HepG2 (cell line): ENCODE results near the gene SLC5A10. TPM values are rescaled to one million over a fixed set of nuclear protein-coding genes. Genes with fewer than 3 reads are reported as not detected.

Source experiments
- ATAC-seq: fragments of 200-7000 bp; cut with Tn5 transposase; 3 replicates; pipeline ENCODE4 v1.9.1; 2020; ENCODE audit warnings: mild to moderate bottlenecking, moderate library complexity
- BruUV-seq: library from RNA; stranded (reverse); fragments of 400-500 nt; replicated peaks from 2 replicates; lab custom pipeline; 2021; lab: Mats Ljungman, UMichigan
- CTCF ChIA-PET: fragments of 300-600 bp; formaldehyde crosslinking; extraction: SDS; loops from one replicate; lab custom pipeline; 2021; ENCODE audit warnings: low total read pairs, inconsistent platforms, low intra/inter-chr PET ratio; lab: Yijun Ruan, JAX
- POLR2A ChIA-PET: fragments of 350-600 bp; sonication (Branson Sonifier 250); formaldehyde crosslinking; loops from one replicate; lab custom pipeline; 2020; ENCODE audit warnings: antibody characterized with exemption, inconsistent platforms; lab: Yijun Ruan, JAX
- DNase-seq: peaks from one replicate; pipeline ENCODE4 v3.0.0-alpha.2; 2015; ENCODE audit warnings: low spot score
- FAIRE-seq: peaks from 3 replicates; lab custom pipeline; 2011; peaks lifted over from hg19 to GRCh38; lab: Jason Lieb, UNC
- H2AFZ ChIP-seq: one replicate; pipeline ENCODE4 v1.6.1; 2011; ENCODE audit warnings: low read length, inconsistent platforms
- H3K27ac ChIP-seq: fragments of 300-600 bp; 3 replicates; pipeline ENCODE4 v1.8.0; 2011; ENCODE audit warnings: mixed run types, mild to moderate bottlenecking, mixed read lengths, low read length, inconsistent platforms; ENCODE audit not compliant: insufficient read depth; ENCODE audit errors: extremely low read length
- H3K27me3 ChIP-seq, 2 experiments: fragments of 200-600 bp in 1 of 2; 2 replicates in 1 of 2; 3 replicates in 1 of 2; pipeline versions ENCODE4 v1.6.0 to v1.8.0; 2011; ENCODE audit warnings: low read length in 2 of 2, mild to moderate bottlenecking in 2 of 2, moderate library complexity in 2 of 2, inconsistent platforms in 1 of 2; ENCODE audit not compliant: insufficient read depth in 2 of 2, control insufficient read depth in 1 of 2
- H3K36me3 ChIP-seq, 2 experiments: fragments of 200-600 bp in 1 of 2; replicated peaks in 1 of 2; 2 replicates in 1 of 2; 3 replicates in 1 of 2; pipeline versions ENCODE4 v1.5.1 to v1.8.0; 2011; ENCODE audit warnings: low read length in 2 of 2, inconsistent platforms in 1 of 2; ENCODE audit not compliant: insufficient read depth in 2 of 2, control insufficient read depth in 1 of 2
- H3K4me1 ChIP-seq: 2 replicates; pipeline ENCODE4 v1.5.1; 2012; ENCODE audit warnings: low read length, inconsistent platforms; ENCODE audit not compliant: insufficient read depth
- H3K4me2 ChIP-seq: 2 replicates; pipeline ENCODE4 v1.6.0; 2011; ENCODE audit warnings: low read depth, low read length, inconsistent platforms
- H3K4me3 ChIP-seq, 3 experiments: fragments of 200-600 bp in 1 of 3; sonication (generic), shearing (Covaris generic) in 1 of 3; replicated peaks in 1 of 3; 2 replicates each; pipeline ENCODE4 v1.5.1; 2011 to 2016; ENCODE audit warnings: low read length in 3 of 3, inconsistent platforms in 2 of 3, low read depth in 2 of 3, mild to moderate bottlenecking in 2 of 3, control low read depth in 1 of 3, mixed read lengths in 1 of 3; ENCODE audit not compliant: insufficient read depth in 1 of 3
- H3K79me2 ChIP-seq: one replicate; pipeline ENCODE4 v1.6.1; 2011; ENCODE audit warnings: low read length, inconsistent platforms; ENCODE audit not compliant: insufficient read depth
- H3K9ac ChIP-seq: 2 replicates; pipeline ENCODE4 v1.6.0; 2011; ENCODE audit warnings: mild to moderate bottlenecking, low read depth, low read length, inconsistent platforms; ENCODE audit not compliant: insufficient read depth
- H3K9me3 ChIP-seq: 2 replicates; pipeline ENCODE4 v1.5.1; 2012; ENCODE audit warnings: mild to moderate bottlenecking, low read length
- H4K20me1 ChIP-seq: 2 replicates; pipeline ENCODE4 v1.6.0; 2011; ENCODE audit warnings: inconsistent platforms, mild to moderate bottlenecking, low read length, moderate library complexity; ENCODE audit not compliant: insufficient read depth
- AKNA ChIP-seq: sonication (generic); formaldehyde crosslinking; IDR thresholded peaks from 2 replicates; pipeline ENCODE4 v1.4.0; 2020; ENCODE audit warnings: missing genetic modification reagents, borderline replicate concordance
- BRD4 ChIP-seq: sonication (generic); formaldehyde crosslinking; IDR thresholded peaks from 2 replicates; pipeline ENCODE4 v1.4.0; 2020; ENCODE audit warnings: missing genetic modification reagents
- CAMTA2 ChIP-seq: sonication (generic); formaldehyde crosslinking; IDR thresholded peaks from 2 replicates; pipeline ENCODE4 v1.4.0; 2020; ENCODE audit warnings: mild to moderate bottlenecking, missing genetic modification reagents, borderline replicate concordance
- HMG20A ChIP-seq: IDR thresholded peaks from 2 replicates; pipeline ENCODE4 v1.6.1; 2016; ENCODE audit warnings: borderline replicate concordance
- KLF11 ChIP-seq: IDR thresholded peaks from 2 replicates; pipeline ENCODE4 v1.6.1; 2016; ENCODE audit warnings: missing compliant biosample characterization
- MYNN ChIP-seq: sonication (generic); formaldehyde crosslinking; IDR thresholded peaks from 2 replicates; pipeline ENCODE4 v1.4.0; 2020; ENCODE audit warnings: mild to moderate bottlenecking, low read depth, missing genetic modification reagents
- ZNF275 ChIP-seq: sonication (generic); formaldehyde crosslinking; IDR thresholded peaks from 2 replicates; pipeline ENCODE4 v1.8.0; 2022; ENCODE audit warnings: missing genetic modification reagents, mild to moderate bottlenecking, inconsistent platforms, borderline replicate concordance
- ZNF318 ChIP-seq: sonication (generic); formaldehyde crosslinking; IDR thresholded peaks from 2 replicates; pipeline ENCODE4 v1.4.0; 2020; ENCODE audit warnings: mild to moderate bottlenecking, missing genetic modification reagents
- ZNF350 ChIP-seq: sonication (generic); formaldehyde crosslinking; IDR thresholded peaks from 2 replicates; pipeline ENCODE4 v1.4.0; 2020; ENCODE audit warnings: mild to moderate bottlenecking, low read depth, missing genetic modification reagents, borderline replicate concordance
- ZNF576 ChIP-seq: sonication (generic); formaldehyde crosslinking; IDR thresholded peaks from 2 replicates; pipeline ENCODE4 v1.4.0; 2020; ENCODE audit warnings: mild to moderate bottlenecking, missing genetic modification reagents
- WGBS: methylation state at CpG from one replicate; pipeline ENCODE4 v1.1.6; 2017; ENCODE audit warnings: low lambda C conversion rate; 5-methylcytosine and 5-hydroxymethylcytosine counted together
- in situ Hi-C: cut with HindIII; loops from 2 replicates; pipeline ENCODE4 v1.10.0; 2017; ENCODE audit warnings: low pct_unique_long_range_greater_than_20kb; ENCODE audit not compliant: extremely low pct_ligation_motif_present
- intact Hi-C: fragments of 100-400 bp; cut with micrococcal nuclease; formaldehyde crosslinking; loops from one replicate; pipeline ENCODE4 v1.10.0; 2022; ENCODE audit not compliant: unreplicated experiment
- polyA plus RNA-seq, 8 experiments: library from polyadenylated mRNA; depleted of rRNA in 3 of 8; stranded (reverse) in 7 of 8; unstranded in 1 of 8; fragments of >200 nt; fragmentation: Illumina TruSeq in 4 of 8; extraction: Trizol in 4 of 8; gene quantifications; 2 replicates each; pipeline versions ENCODE4 v1.2.1 to v1.2.3, GENCODE V29; 2011 to 2016; ENCODE audit warnings: low read depth in 4 of 8, missing spikeins in 1 of 8, mixed read lengths in 1 of 8; ENCODE audit not compliant: insufficient read depth in 1 of 8
- total RNA-seq, 5 experiments: library from RNA; depleted of rRNA; stranded (reverse); fragments of >200 nt; fragmentation: Illumina TruSeq; extraction: Trizol; gene quantifications; 2 replicates each; pipeline ENCODE4 v1.2.3, GENCODE V29; 2016; ENCODE audit warnings: low read depth in 1 of 5

SLC5A10 gene
- total and polyA plus RNA-seq, 2 of the 13 experiments (the other 11 are each of a cell fraction or from before 2014, with no cell fraction given): 0.05 TPM; not detected in 1

- H3K4me2 ChIP-seq: no peak overlapping the region
- no peak for ATAC-seq
- no peaks in the 10 kb centered on the region for H3K79me2 ChIP-seq
- H2AFZ ChIP-seq: no peak overlapping the region
- H3K27me3 ChIP-seq: no peaks in the 10 kb centered on the region
- DNase-seq: no peak
- intact Hi-C loops: no loop called here
- no peaks in the 10 kb centered on the region for H4K20me1 ChIP-seq
- H3K4me1 ChIP-seq: no peaks in the 10 kb centered on the region
- no peak overlapping the region for H3K4me3 ChIP-seq
- 98% methylated on average over 5 of the region's 5 CpGs for WGBS
- ChIA-PET POLR2A (no interaction called here), CTCF (no interaction called here)
- H3K9ac ChIP-seq: no peak overlapping the region
- H3K9me3 ChIP-seq: no peaks in the 10 kb centered on the region
- H3K36me3 ChIP-seq: peaks cover 16 to 72% of the 10 kb centered on the region in 2 experiments
- no peak for FAIRE-seq
- in situ Hi-C loops: no loop called here
- no peak overlapping the region for H3K27ac ChIP-seq
- BruUV-seq: no TSS peak
- TF ChIP-seq BRD4 (CRISPR knock-in tag) (no peak), CAMTA2 (CRISPR knock-in tag) (no peak), ZNF318 (CRISPR knock-in tag) (no peak), MYNN (no peak), ZNF350 (CRISPR knock-in tag) (no peak), AKNA (no peak), ZNF576 (CRISPR knock-in tag) (no peak), HMG20A (CRISPR knock-in tag) (no peak), ZNF275 (CRISPR knock-in tag) (no peak), KLF11 (CRISPR knock-in tag) (no peak)
Observed at GRCh38 chr17:18910326-18910725, 41.6 kb upstream of the SLC5A10 start.
